ENCODE results near the gene EDAR. TPM values are rescaled to one million over a fixed set of nuclear protein-coding genes. Genes with fewer than 3 reads are reported as not detected.

EDAR gene
- polyA plus RNA-seq, 1 of the 3 experiments (the other 2 are of a cell fraction) = not detected

GRCh38 chr2:108904680-108905079 lies 84.3 kb downstream of the EDAR start:
- Histone ChIP-seq H3K4me1 (ENCODE audit: control insufficient read depth in 1 of 2, insufficient read depth in 2 of 2, low read depth in 1 of 2, low read length in 1 of 2) (no peaks in the 10 kb centered on the region; a peak in 1 of 4 replicates), H3F3A (replicated peaks; ENCODE audit: insufficient read depth) (no peaks in the 10 kb centered on the region), H3K4me3 (ENCODE audit: low read depth in 2 of 2, low read length in 1 of 2) (no peak overlapping the region), H3K27ac (ENCODE audit: low read depth in 2 of 2, low read length in 1 of 2) (no peak overlapping the region), H3K79me2 (ENCODE audit: insufficient read depth) (no peaks in the 10 kb centered on the region), H3K4me2 (no peak overlapping the region), H3K27me3 (ENCODE audit: insufficient read depth) (no peaks in the 10 kb centered on the region; the same call in 1 of the 2 replicates), H3K9me3 (no peaks in the 10 kb centered on the region), H2AFZ (ENCODE audit: low read depth) (no peak overlapping the region), H3K9ac (no peak overlapping the region), H3K9me2 (no peaks in the 10 kb centered on the region), H3K36me3 (replicated peaks in 1 of 2; ENCODE audit: control insufficient read depth in 1 of 2, insufficient read depth in 2 of 2, low read length in 1 of 2) (no peaks in the 10 kb centered on the region), H4K20me1 (ENCODE audit: insufficient read depth) (no peaks in the 10 kb centered on the region)
- no peak for DNase-seq
- ChIA-PET CTCF (interaction anchor here (0.6 to 1.2 kb wide), 2 partner anchors 10 to 26 kb away, joined by 3 to 4 read pairs; no protein-coding TSS in a partner anchor), POLR2A (no interaction called here)
- 51% methylated on average over 3 of the region's 3 CpGs for whole genome bisulfite sequencing (ENCODE audit: low lambda C conversion rate)
- TF ChIP-seq ELF1 (IDR thresholded peaks at IDR 0.05) (no peak), NFIC (IDR thresholded peaks at IDR 0.05; ENCODE audit: borderline replicate concordance) (no peak), EP300 (IDR thresholded peaks at IDR 0.05; ENCODE audit: borderline replicate concordance in 1 of 2, low read depth in 1 of 2, low read length in 1 of 2) (no peak), NRF1 (IDR thresholded peaks at IDR 0.05; ENCODE audit: low read depth, low read length) (no peak), MEF2A (IDR thresholded peaks at IDR 0.05; ENCODE audit: borderline replicate concordance, low read depth) (no peak), TCF12 (IDR thresholded peaks at IDR 0.05) (no peak), RCOR1 (IDR thresholded peaks at IDR 0.05; ENCODE audit: low read length) (no peak)
- TF ChIP-seq, protein P1, sequence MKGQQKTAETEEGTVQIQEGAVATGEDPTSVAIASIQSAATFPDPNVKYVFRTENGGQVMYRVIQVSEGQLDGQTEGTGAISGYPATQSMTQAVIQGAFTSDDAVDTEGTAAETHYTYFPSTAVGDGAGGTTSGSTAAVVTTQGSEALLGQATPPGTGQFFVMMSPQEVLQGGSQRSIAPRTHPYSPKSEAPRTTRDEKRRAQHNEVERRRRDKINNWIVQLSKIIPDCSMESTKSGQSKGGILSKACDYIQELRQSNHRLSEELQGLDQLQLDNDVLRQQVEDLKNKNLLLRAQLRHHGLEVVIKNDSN (IDR thresholded peaks at IDR 0.05; ENCODE audit: borderline replicate concordance, low read depth) = no peak

DNA sequence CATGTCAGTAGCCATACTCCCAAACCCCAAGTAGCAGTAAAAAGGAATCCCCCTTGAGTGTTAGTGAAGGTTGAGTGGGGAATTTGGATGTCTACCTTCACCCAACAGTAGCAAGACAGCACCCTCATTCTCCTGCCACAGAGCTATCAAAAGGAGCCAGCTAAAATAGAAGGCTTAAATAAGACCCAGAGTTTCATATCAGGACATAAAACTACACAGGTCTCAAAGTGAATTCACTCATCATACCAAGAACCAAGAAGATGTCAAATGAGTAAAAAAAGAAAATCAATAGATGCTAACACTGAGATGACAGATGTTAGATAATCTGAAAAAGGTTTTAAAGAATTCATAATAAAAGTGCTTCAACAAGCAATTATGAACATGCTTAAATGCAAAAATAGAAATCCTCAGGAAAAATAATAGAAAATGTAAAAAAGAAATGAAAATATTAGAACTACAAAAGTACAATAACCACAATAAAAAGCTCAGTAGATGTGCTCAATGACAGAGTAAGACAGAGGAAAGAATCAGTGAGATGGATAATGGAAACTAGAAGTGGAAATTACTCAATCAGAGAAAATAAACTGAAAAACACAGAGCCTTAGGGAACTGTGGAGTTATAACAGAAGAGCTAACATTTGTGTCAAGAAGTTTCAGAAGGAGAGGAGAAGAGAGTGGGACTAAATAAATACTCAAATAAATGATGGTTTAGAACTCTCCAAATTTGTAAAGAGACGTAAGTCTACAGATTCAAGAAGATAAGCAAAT lies 90.5 kb downstream of the EDAR start:
- CTCF ChIA-PET = no interaction called here

DNA sequence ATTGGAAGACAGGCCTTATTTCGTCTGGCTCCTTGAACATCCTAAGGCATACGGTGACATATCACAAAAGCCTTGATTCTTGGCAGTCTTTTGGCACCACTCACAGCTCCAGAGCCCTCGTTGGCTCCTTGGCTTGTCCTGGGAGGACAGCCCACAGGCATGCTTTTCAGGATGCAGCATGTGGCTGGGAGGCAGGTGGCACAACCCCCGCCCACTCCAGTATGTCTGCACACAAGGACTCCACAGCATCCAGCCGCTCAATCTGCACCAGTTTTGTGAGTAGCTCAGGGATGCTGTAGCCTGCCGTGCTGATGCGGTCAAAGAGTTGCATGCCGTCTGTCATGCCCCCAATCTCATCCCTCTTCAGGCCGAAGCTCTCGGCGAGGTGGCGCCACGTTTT lies 92.3 kb downstream of the EDAR start:
- H3F3A ChIP-seq (replicated peaks; ENCODE audit: insufficient read depth) = no peaks in the 10 kb centered on the region
- 83% methylated on average over 10 of the region's 13 CpGs for WGBS (ENCODE audit: low lambda C conversion rate)
- H4K20me1 ChIP-seq (ENCODE audit: insufficient read depth) = no peaks in the 10 kb centered on the region
- H3K79me2 ChIP-seq (ENCODE audit: insufficient read depth) = no peaks in the 10 kb centered on the region
- TF ChIP-seq FOSL2 (IDR thresholded peaks at IDR 0.05; ENCODE audit: borderline replicate concordance, low read depth) = no peak
- no peak for TF ChIP-seq FOXM1 (IDR thresholded peaks at IDR 0.05; ENCODE audit: low read depth)
- TF ChIP-seq RFX5 (IDR thresholded peaks at IDR 0.05; ENCODE audit: low read length) = no peak
- TF ChIP-seq CTCF (IDR thresholded peaks at IDR 0.05) = no peak
- no peak for TF ChIP-seq ZBTB33 (IDR thresholded peaks at IDR 0.05; ENCODE audit: borderline replicate concordance, low read depth)
- no peak for TF ChIP-seq RCOR1 (IDR thresholded peaks at IDR 0.05; ENCODE audit: low read length)
- TF ChIP-seq FOXJ3 (CRISPR knock-in tag; IDR thresholded peaks at IDR 0.05) = no peak
- no peaks in the 10 kb centered on the region for H3K27me3 ChIP-seq (ENCODE audit: insufficient read depth)
- DNase-seq = no peak
- H3K36me3 ChIP-seq (replicated peaks in 1 of 2; ENCODE audit: control insufficient read depth in 1 of 2, insufficient read depth in 2 of 2, low read length in 1 of 2) = no peaks in the 10 kb centered on the region
- POLR2A ChIA-PET = no interaction called here
- no peaks in the 10 kb centered on the region for H3K4me1 ChIP-seq (ENCODE audit: control insufficient read depth in 1 of 2, insufficient read depth in 2 of 2, low read depth in 1 of 2, low read length in 1 of 2)
- no peak overlapping the region for H3K27ac ChIP-seq (ENCODE audit: low read depth in 2 of 2, low read length in 1 of 2)
- no peaks in the 10 kb centered on the region for H3K9me3 ChIP-seq
- CTCF ChIA-PET = no interaction called here
- no peak overlapping the region for H2AFZ ChIP-seq (ENCODE audit: low read depth)
- no peak overlapping the region for H3K4me2 ChIP-seq
- no peaks in the 10 kb centered on the region for H3K9me2 ChIP-seq
- H3K4me3 ChIP-seq (ENCODE audit: low read depth in 2 of 2, low read length in 1 of 2) = no peak overlapping the region
- H3K9ac ChIP-seq = no peak overlapping the region

More for the DNA sequence above, 90.5 kb downstream of the EDAR start:
- Histone ChIP-seq H3K27me3 (ENCODE audit: insufficient read depth) (no peaks in the 10 kb centered on the region), H3K9ac (no peak overlapping the region), H3K4me2 (no peak overlapping the region), H2AFZ (ENCODE audit: low read depth) (no peak overlapping the region), H3K27ac (ENCODE audit: low read depth in 2 of 2, low read length in 1 of 2) (no peak overlapping the region), H3K4me1 (ENCODE audit: control insufficient read depth in 1 of 2, insufficient read depth in 2 of 2, low read depth in 1 of 2, low read length in 1 of 2) (no peaks in the 10 kb centered on the region), H3K9me3 (no peaks in the 10 kb centered on the region), H3K4me3 (ENCODE audit: low read depth in 2 of 2, low read length in 1 of 2) (no peak overlapping the region), H3K9me2 (no peaks in the 10 kb centered on the region), H3K79me2 (ENCODE audit: insufficient read depth) (no peaks in the 10 kb centered on the region), H3F3A (replicated peaks; ENCODE audit: insufficient read depth) (no peaks in the 10 kb centered on the region), H3K36me3 (replicated peaks in 1 of 2; ENCODE audit: control insufficient read depth in 1 of 2, insufficient read depth in 2 of 2, low read length in 1 of 2) (no peaks in the 10 kb centered on the region), H4K20me1 (ENCODE audit: insufficient read depth) (no peaks in the 10 kb centered on the region)
- whole genome bisulfite sequencing (ENCODE audit: low lambda C conversion rate) = 92% methylated on average over 1 of the region's 1 CpG
- TF ChIP-seq TAF1 (IDR thresholded peaks at IDR 0.05; ENCODE audit: borderline replicate concordance, low read depth, low read length) = no peak
- TF ChIP-seq FOSL2 (IDR thresholded peaks at IDR 0.05; ENCODE audit: borderline replicate concordance, low read depth) = no peak
- POLR2A ChIA-PET = no interaction called here
- DNase-seq = no peak
